Activated T-cell treated with anti-CD3 and anti-CD28 coated beads, Interleukin-2, amount 50 U/mL, for 4 hours (primary cell): ENCODE data around the gene STPG2. TPM values are rescaled to one million over a fixed set of nuclear protein-coding genes. Genes with fewer than 3 reads are reported as not detected.
"Not testable (repeated sequence)": the region's sequence is repeated elsewhere in the genome, so short reads cannot be mapped to it uniquely, and the experiment has no call there.

Experiments
- ATAC-seq, 2 donors: fragments of 200-7000 bp; cut with Tn5 transposase; one replicate each; pipeline ENCODE4 v1.10.0; 2021
- DNase-seq: peaks from one replicate; pipeline ENCODE4 v3.0.0-alpha.2; 2020
- H3K27me3 Mint-ChIP-seq: one replicate; pipeline ENCODE4 v1.8.0; 2021; ENCODE audit warnings: low read depth, mixed read lengths
- H3K36me3 Mint-ChIP-seq: one replicate; pipeline ENCODE4 v1.8.0; 2022; ENCODE audit warnings: mixed read lengths; ENCODE audit not compliant: insufficient read depth
- H3K4me1 Mint-ChIP-seq: one replicate; pipeline ENCODE4 v1.8.0; 2021; ENCODE audit warnings: low read depth, mixed read lengths
- H3K4me3 Mint-ChIP-seq: one replicate; pipeline ENCODE4 v1.8.0; 2021; ENCODE audit warnings: mild to moderate bottlenecking, moderate library complexity, mixed read lengths
- H3K9me3 Mint-ChIP-seq: one replicate; pipeline ENCODE4 v1.8.0; 2021; ENCODE audit warnings: mixed read lengths
- total RNA-seq, 3 donors: library from RNA; stranded (reverse); gene quantifications; one replicate each; pipeline ENCODE4 v1.2.1, GENCODE V29; 2021

STPG2 gene
- total RNA-seq, 3 donors from 2014 or later = not detected

- no peaks in the 10 kb centered on the region for H3K27me3 Mint-ChIP-seq
- H3K9me3 Mint-ChIP-seq = peaks cover 23% of the 10 kb centered on the region
- no peaks in the 10 kb centered on the region for H3K36me3 Mint-ChIP-seq
- ATAC-seq (no peak), DNase-seq (no peak)
- no peak overlapping the region for H3K4me3 Mint-ChIP-seq
- H3K4me1 Mint-ChIP-seq = no peaks in the 10 kb centered on the region
These were observed 200.3 kb downstream of the STPG2 start for GRCh38 chr4:97942951-97943350.

GRCh38 chr4:97942137-97942536, 201.1 kb downstream of the STPG2 start:
- H3K4me1 Mint-ChIP-seq = no peaks in the 10 kb centered on the region
- ATAC-seq (no peak), DNase-seq (no peak)
- H3K27me3 Mint-ChIP-seq = no peaks in the 10 kb centered on the region
- no peaks in the 10 kb centered on the region for H3K36me3 Mint-ChIP-seq
- H3K9me3 Mint-ChIP-seq = peaks cover 23% of the 10 kb centered on the region
- no peak overlapping the region for H3K4me3 Mint-ChIP-seq

GRCh38 chr4:97938141-97938540, 205.1 kb downstream of the STPG2 start:
- peaks cover 40% of the 10 kb centered on the region for H3K9me3 Mint-ChIP-seq
- no peaks in the 10 kb centered on the region for H3K36me3 Mint-ChIP-seq
- H3K4me1 Mint-ChIP-seq = no peaks in the 10 kb centered on the region
- H3K4me3 Mint-ChIP-seq = no peak overlapping the region
- ATAC-seq (no peak), DNase-seq (no peak)
- no peaks in the 10 kb centered on the region for H3K27me3 Mint-ChIP-seq

GRCh38 chr4:97924341-97924958, 218.8 kb downstream of the STPG2 start:
- Mint-ChIP-seq H3K4me1 (no peaks in the 10 kb centered on the region), H3K9me3 (peaks cover 17% of the 10 kb centered on the region), H3K36me3 (no peaks in the 10 kb centered on the region), H3K4me3 (no peak overlapping the region), H3K27me3 (no peaks in the 10 kb centered on the region)
- ATAC-seq (no peak), DNase-seq (no peak)

- H3K4me3 Mint-ChIP-seq = no peak overlapping the region
- no peak for DNase-seq
- no peak for ATAC-seq
- no peaks in the 10 kb centered on the region for H3K36me3 Mint-ChIP-seq
- peaks cover 17% of the 10 kb centered on the region for H3K9me3 Mint-ChIP-seq
- no peaks in the 10 kb centered on the region for H3K4me1 Mint-ChIP-seq
- no peaks in the 10 kb centered on the region for H3K27me3 Mint-ChIP-seq
These were observed 220.2 kb downstream of the STPG2 start for GRCh38 chr4:97923096-97923495.

GRCh38 chr4:97917115-97917514, 226.2 kb downstream of the STPG2 start:
- DNase-seq (no peak), ATAC-seq (no peak)
- Mint-ChIP-seq H3K9me3 (peaks cover 27% of the 10 kb centered on the region), H3K4me3 (no peak overlapping the region), H3K4me1 (no peaks in the 10 kb centered on the region), H3K27me3 (no peaks in the 10 kb centered on the region), H3K36me3 (no peaks in the 10 kb centered on the region)

GRCh38 chr4:97912156-97912555, 231.1 kb downstream of the STPG2 start:
- no peak for DNase-seq
- Mint-ChIP-seq H3K4me3 (no peak overlapping the region), H3K27me3 (no peaks in the 10 kb centered on the region), H3K4me1 (no peaks in the 10 kb centered on the region), H3K36me3 (no peaks in the 10 kb centered on the region), H3K9me3 (peaks cover 23% of the 10 kb centered on the region)
- no peak for ATAC-seq

GRCh38 chr4:97911236-97911906, 231.9 kb downstream of the STPG2 start:
- no peaks in the 10 kb centered on the region for H3K36me3 Mint-ChIP-seq
- H3K4me1 Mint-ChIP-seq = no peaks in the 10 kb centered on the region
- DNase-seq = no peak
- no peaks in the 10 kb centered on the region for H3K27me3 Mint-ChIP-seq
- no peak for ATAC-seq
- peaks cover 19% of the 10 kb centered on the region for H3K9me3 Mint-ChIP-seq
- no peak overlapping the region for H3K4me3 Mint-ChIP-seq

- Mint-ChIP-seq H3K4me1 (no peaks in the 10 kb centered on the region), H3K36me3 (no peaks in the 10 kb centered on the region), H3K4me3 (no peak overlapping the region), H3K9me3 (peaks cover 11% of the 10 kb centered on the region), H3K27me3 (no peaks in the 10 kb centered on the region)
- ATAC-seq (no peak), DNase-seq (no peak)
These were observed 233.3 kb downstream of the STPG2 start for GRCh38 chr4:97910005-97910404.

- H3K36me3 Mint-ChIP-seq, H3K27me3 Mint-ChIP-seq, H3K4me1 Mint-ChIP-seq, DNase-seq, H3K4me3 Mint-ChIP-seq, ATAC-seq: not testable (repeated sequence)
- peaks cover 16% of the 10 kb centered on the region for H3K9me3 Mint-ChIP-seq
These were observed 239.7 kb downstream of the STPG2 start for GRCh38 chr4:97903436-97904189.

- peaks cover 16% of the 10 kb centered on the region for H3K9me3 Mint-ChIP-seq
- DNase-seq (no peak), ATAC-seq (no peak)
- no peak overlapping the region for H3K4me3 Mint-ChIP-seq
- H3K27me3 Mint-ChIP-seq = no peaks in the 10 kb centered on the region
- no peaks in the 10 kb centered on the region for H3K4me1 Mint-ChIP-seq
- no peaks in the 10 kb centered on the region for H3K36me3 Mint-ChIP-seq
These were observed 243.0 kb downstream of the STPG2 start for GRCh38 chr4:97900229-97900628.

GRCh38 chr4:97892592-97893266, 250.5 kb downstream of the STPG2 start:
- DNase-seq (no peak), ATAC-seq (no peak)
- Mint-ChIP-seq H3K27me3 (no peaks in the 10 kb centered on the region), H3K9me3 (no peaks in the 10 kb centered on the region), H3K4me1 (no peaks in the 10 kb centered on the region), H3K4me3 (no peak overlapping the region), H3K36me3 (no peaks in the 10 kb centered on the region)

GRCh38 chr4:97879942-97880341, 263.3 kb downstream of the STPG2 start:
- Mint-ChIP-seq H3K36me3 (no peaks in the 10 kb centered on the region), H3K4me1 (no peaks in the 10 kb centered on the region), H3K4me3 (no peak overlapping the region), H3K9me3 (peaks cover 8% of the 10 kb centered on the region), H3K27me3 (no peaks in the 10 kb centered on the region)
- ATAC-seq (no peak), DNase-seq (no peak)

GRCh38 chr4:97868097-97868496, 275.2 kb downstream of the STPG2 start:
- H3K4me3 Mint-ChIP-seq = no peak overlapping the region
- no peak for DNase-seq
- no peaks in the 10 kb centered on the region for H3K36me3 Mint-ChIP-seq
- no peaks in the 10 kb centered on the region for H3K27me3 Mint-ChIP-seq
- H3K9me3 Mint-ChIP-seq = peaks cover 5% of the 10 kb centered on the region
- no peaks in the 10 kb centered on the region for H3K4me1 Mint-ChIP-seq
- ATAC-seq = no peak
